PC-3 (cell line): Measurements from ENCODE around the gene SIGLEC14. TPM values are rescaled to one million over a fixed set of nuclear protein-coding genes. Genes with fewer than 3 reads are reported as not detected.
A peak's percentile ranks its signal among the peaks of the same experiment; 100 is the strongest.

Experiments
- ATAC-seq: fragments of 200-7000 bp; cut with Tn5 transposase; 2 replicates; pipeline ENCODE4 v1.9.1; 2020; ENCODE audit warnings: mild to moderate bottlenecking, moderate library complexity
- BruUV-seq: library from RNA; stranded (reverse); fragments of 400-500 nt; replicated peaks from 2 replicates; lab custom pipeline; 2021; lab: Mats Ljungman, UMichigan
- CTCF ChIA-PET: fragments of 300-600 bp; sonication (Branson Sonifier 250); formaldehyde crosslinking; loops from one replicate; lab custom pipeline; 2022; ENCODE audit warnings: antibody characterized with exemption; lab: Charles Lee
- POLR2A ChIA-PET: fragments of 300-600 bp; sonication (Branson Sonifier 250); formaldehyde crosslinking; loops from one replicate; lab custom pipeline; 2022; ENCODE audit warnings: antibody characterized with exemption; ENCODE audit not compliant: unreplicated experiment; lab: Charles Lee
- DNase-seq: peaks from one replicate; pipeline ENCODE4 v3.0.0-alpha.2; 2015
- H2AFZ ChIP-seq: fragments of 300-600 bp; sonication (generic); 2 replicates; pipeline ENCODE4 v1.6.0; 2016; ENCODE audit warnings: antibody characterized with exemption, low read length
- H3F3A ChIP-seq: fragments of 300-600 bp; sonication (generic); one replicate; pipeline ENCODE4 v1.6.0; 2017; ENCODE audit warnings: antibody characterized with exemption, low read length, control low read depth, mild to moderate bottlenecking; ENCODE audit not compliant: unreplicated experiment
- H3K27ac ChIP-seq: fragments of 300-600 bp; sonication (generic); 2 replicates; pipeline ENCODE4 v1.5.1; 2016; ENCODE audit warnings: mild to moderate bottlenecking, low read length
- H3K27me3 ChIP-seq: fragments of 300-600 bp; sonication (generic); 2 replicates; pipeline ENCODE4 v1.6.1; 2016; ENCODE audit warnings: low read length, mixed read lengths
- H3K36me3 ChIP-seq: fragments of 300-600 bp; sonication (generic); 2 replicates; pipeline ENCODE4 v1.6.1; 2016; ENCODE audit warnings: low read depth, mixed run types, low read length, mixed read lengths
- H3K4me1 ChIP-seq: fragments of 300-600 bp; sonication (generic); 2 replicates; pipeline ENCODE4 v1.5.1; 2016; ENCODE audit warnings: low read length; ENCODE audit not compliant: insufficient read depth
- H3K4me2 ChIP-seq: fragments of 300-600 bp; sonication (generic); 2 replicates; pipeline ENCODE4 v1.6.0; 2016; ENCODE audit warnings: low read length
- H3K4me3 ChIP-seq: fragments of 300-600 bp; sonication (generic); 2 replicates; pipeline ENCODE4 v1.5.1; 2016; ENCODE audit warnings: mild to moderate bottlenecking, low read length, mixed read lengths
- H3K79me2 ChIP-seq: fragments of 300-600 bp; sonication (generic); 2 replicates; pipeline ENCODE4 v1.6.1; 2017; ENCODE audit warnings: low read length, mixed read lengths
- H3K9ac ChIP-seq: fragments of 300-600 bp; sonication (generic); 2 replicates; pipeline ENCODE4 v1.6.0; 2016; ENCODE audit warnings: mild to moderate bottlenecking, low read length
- H3K9me2 ChIP-seq: fragments of 300-600 bp; sonication (generic); replicated peaks from 2 replicates; pipeline ENCODE4 v1.6.1; 2016; ENCODE audit warnings: mixed run types, low read length, mixed read lengths
- H3K9me3 ChIP-seq: fragments of 300-600 bp; sonication (generic); 2 replicates; pipeline ENCODE4 v1.6.1; 2016; ENCODE audit warnings: low read length, mixed read lengths
- H4K20me1 ChIP-seq: fragments of 300-600 bp; sonication (generic); 2 replicates; pipeline ENCODE4 v1.6.1; 2016; ENCODE audit warnings: low read length, mixed read lengths
- EZH2 ChIP-seq: fragments of 300-600 bp; sonication (generic); IDR thresholded peaks from one replicate; pipeline ENCODE4 v1.6.1; 2017; ENCODE audit warnings: antibody characterized with exemption, mild to moderate bottlenecking, low read length; ENCODE audit not compliant: unreplicated experiment
- EZH2phosphoT487 ChIP-seq: fragments of 300-600 bp; sonication (generic); IDR thresholded peaks from 2 replicates; pipeline ENCODE4 v1.6.1; 2018; ENCODE audit warnings: mild to moderate bottlenecking, antibody characterized with exemption, low read length, borderline replicate concordance
- intact Hi-C: fragments of 100-400 bp; cut with micrococcal nuclease; formaldehyde crosslinking; loops from 2 replicates; pipeline ENCODE4 v1.9.0; 2023
- total RNA-seq: library from RNA; depleted of rRNA; stranded (reverse); fragments of >200 nt; gene quantifications from 2 replicates; pipeline ENCODE4 v1.2.3, GENCODE V29; 2014
- TF ChIP-seq, protein P1 (sequence below): fragments of 300-600 bp; sonication (generic); conservative IDR thresholded peaks from 2 replicates; pipeline ENCODE4 v1.5.1; 2017; ENCODE audit warnings: antibody characterized with exemption, low read depth, mild to moderate bottlenecking, low read length

Gene SIGLEC14
- total RNA-seq, 1 experiment from 2014 or later: not detected

DNA sequence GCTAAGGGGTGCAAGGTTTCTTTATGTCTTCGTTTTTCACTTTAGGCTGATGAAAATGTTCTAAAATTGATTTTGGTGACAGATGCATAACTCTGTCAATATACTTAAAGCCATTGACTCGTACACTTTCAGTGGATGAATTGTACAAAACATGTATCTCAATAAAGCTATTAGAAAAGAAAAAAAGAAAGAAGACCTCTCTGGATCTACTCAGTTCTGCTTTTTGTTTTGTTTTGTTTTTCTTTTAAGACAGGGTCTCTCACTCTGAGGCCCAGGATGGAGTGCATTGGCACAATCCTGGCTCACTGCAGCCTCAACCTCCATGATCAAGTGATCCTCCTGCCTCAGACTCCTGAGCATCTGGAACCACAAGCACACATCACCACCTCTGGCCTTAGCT lies 19.9 kb downstream of the SIGLEC14 start:
- intact Hi-C loops: no loop called here
- no peaks in the 10 kb centered on the region for H4K20me1 ChIP-seq
- POLR2A ChIA-PET: no interaction called here
- H3K9me2 ChIP-seq: no peaks in the 10 kb centered on the region
- ATAC-seq: no peak
- H3K27ac ChIP-seq: no peak overlapping the region
- H3K79me2 ChIP-seq: no peaks in the 10 kb centered on the region
- no peaks in the 10 kb centered on the region for H3K4me1 ChIP-seq
- DNase-seq: no peak
- H3K9me3 ChIP-seq: no peaks in the 10 kb centered on the region
- CTCF ChIA-PET: no interaction called here
- H3K9ac ChIP-seq: no peak overlapping the region
- no peaks in the 10 kb centered on the region for H3K36me3 ChIP-seq
- no peak overlapping the region for H2AFZ ChIP-seq
- TF ChIP-seq EZH2 (no peak), EZH2phosphoT487 (no peak)
- TF ChIP-seq, protein P1, sequence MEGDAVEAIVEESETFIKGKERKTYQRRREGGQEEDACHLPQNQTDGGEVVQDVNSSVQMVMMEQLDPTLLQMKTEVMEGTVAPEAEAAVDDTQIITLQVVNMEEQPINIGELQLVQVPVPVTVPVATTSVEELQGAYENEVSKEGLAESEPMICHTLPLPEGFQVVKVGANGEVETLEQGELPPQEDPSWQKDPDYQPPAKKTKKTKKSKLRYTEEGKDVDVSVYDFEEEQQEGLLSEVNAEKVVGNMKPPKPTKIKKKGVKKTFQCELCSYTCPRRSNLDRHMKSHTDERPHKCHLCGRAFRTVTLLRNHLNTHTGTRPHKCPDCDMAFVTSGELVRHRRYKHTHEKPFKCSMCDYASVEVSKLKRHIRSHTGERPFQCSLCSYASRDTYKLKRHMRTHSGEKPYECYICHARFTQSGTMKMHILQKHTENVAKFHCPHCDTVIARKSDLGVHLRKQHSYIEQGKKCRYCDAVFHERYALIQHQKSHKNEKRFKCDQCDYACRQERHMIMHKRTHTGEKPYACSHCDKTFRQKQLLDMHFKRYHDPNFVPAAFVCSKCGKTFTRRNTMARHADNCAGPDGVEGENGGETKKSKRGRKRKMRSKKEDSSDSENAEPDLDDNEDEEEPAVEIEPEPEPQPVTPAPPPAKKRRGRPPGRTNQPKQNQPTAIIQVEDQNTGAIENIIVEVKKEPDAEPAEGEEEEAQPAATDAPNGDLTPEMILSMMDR: no peak
- no peak overlapping the region for H3K4me3 ChIP-seq
- no peak overlapping the region for H3K4me2 ChIP-seq
- peaks cover 84% of the 10 kb centered on the region for H3K27me3 ChIP-seq
- no peaks in the 10 kb centered on the region for H3F3A ChIP-seq
- no TSS peak for BruUV-seq

DNA sequence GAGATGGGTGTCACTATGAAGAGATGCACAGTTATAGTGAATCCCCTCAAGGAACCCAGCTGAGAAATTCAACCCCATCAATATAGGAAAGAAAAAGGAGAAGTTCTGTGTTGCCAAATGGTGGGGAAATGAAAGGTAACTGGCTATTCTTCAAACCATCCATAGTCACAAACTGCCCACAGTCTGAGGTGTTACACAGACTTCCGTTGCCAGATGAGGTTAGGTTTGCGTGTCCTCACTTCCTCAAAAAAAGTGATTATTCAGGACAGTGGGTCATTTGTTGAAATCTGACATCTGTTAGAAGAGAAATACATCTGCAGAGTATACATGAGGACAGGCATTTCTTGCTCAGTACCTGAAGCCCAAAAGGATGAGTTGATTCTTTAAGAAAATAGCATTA lies 25.4 kb downstream of the SIGLEC14 start:
- no peaks in the 10 kb centered on the region for H3K9me2 ChIP-seq
- no peak overlapping the region for H3K9ac ChIP-seq
- H3F3A ChIP-seq: no peaks in the 10 kb centered on the region
- H2AFZ ChIP-seq: no peak overlapping the region
- H3K27me3 ChIP-seq: peaks cover 78% of the 10 kb centered on the region
- H3K9me3 ChIP-seq: no peaks in the 10 kb centered on the region
- ATAC-seq (no peak), DNase-seq (no peak)
- H3K79me2 ChIP-seq: no peaks in the 10 kb centered on the region
- H3K27ac ChIP-seq: no peak overlapping the region
- CTCF ChIA-PET: no interaction called here
- H3K36me3 ChIP-seq: no peaks in the 10 kb centered on the region
- no peak overlapping the region for H3K4me3 ChIP-seq
- intact Hi-C loops: no loop called here
- H4K20me1 ChIP-seq: no peaks in the 10 kb centered on the region
- no TSS peak for BruUV-seq
- POLR2A ChIA-PET: no interaction called here
- no peaks in the 10 kb centered on the region for H3K4me1 ChIP-seq
- no peak overlapping the region for H3K4me2 ChIP-seq
- TF ChIP-seq, protein P1: no peak
- TF ChIP-seq EZH2phosphoT487: no peak
- no peak for TF ChIP-seq EZH2

DNA sequence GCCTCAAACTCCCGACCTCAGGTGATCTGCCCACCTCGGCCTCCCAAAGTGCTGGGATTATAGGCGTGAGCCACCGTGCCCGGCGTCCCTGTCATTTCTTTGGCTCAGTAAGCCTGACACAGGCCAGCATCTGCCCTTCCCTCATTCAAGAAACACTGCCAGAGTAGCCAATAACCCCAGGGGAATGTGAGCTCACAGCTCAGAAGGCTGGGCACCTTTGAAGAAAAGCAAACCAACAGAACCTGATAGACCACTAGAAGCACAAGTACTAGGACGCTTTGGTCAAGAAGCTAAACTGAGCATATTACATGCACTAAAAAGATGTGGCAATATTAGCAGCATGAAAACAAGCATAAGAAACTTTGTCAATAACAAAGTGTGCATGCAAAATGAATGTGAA lies 30.6 kb downstream of the SIGLEC14 start:
- intact Hi-C loops: no loop called here
- no peaks in the 10 kb centered on the region for H3K36me3 ChIP-seq
- H3F3A ChIP-seq: no peaks in the 10 kb centered on the region
- no peak overlapping the region for H3K4me2 ChIP-seq
- H3K27me3 ChIP-seq: peaks cover 74% of the 10 kb centered on the region
- TF ChIP-seq EZH2 (no peak), EZH2phosphoT487 (no peak)
- TF ChIP-seq, protein P1: no peak
- ChIA-PET CTCF (no interaction called here), POLR2A (no interaction called here)
- H3K4me3 ChIP-seq: no peak overlapping the region
- DNase-seq (peak; percentile 21), ATAC-seq (no peak)
- no TSS peak for BruUV-seq
- H3K4me1 ChIP-seq: no peaks in the 10 kb centered on the region
- no peaks in the 10 kb centered on the region for H4K20me1 ChIP-seq
- no peaks in the 10 kb centered on the region for H3K9me3 ChIP-seq
- no peak overlapping the region for H2AFZ ChIP-seq
- H3K9me2 ChIP-seq: no peaks in the 10 kb centered on the region
- no peak overlapping the region for H3K9ac ChIP-seq
- H3K79me2 ChIP-seq: no peaks in the 10 kb centered on the region
- H3K27ac ChIP-seq: no peak overlapping the region
